Activated CD8-positive, alpha-beta memory T cell treated with anti-CD3 and anti-CD28 coated beads, Interleukin-2, amount 50 U/mL, for 4 hours (primary cell): ENCODE results near the gene PDLIM4.

ENCODE experiments used
- DNase-seq: peaks from one replicate; pipeline ENCODE4 v3.0.0-alpha.2; 2020

Gene PDLIM4

DNA sequence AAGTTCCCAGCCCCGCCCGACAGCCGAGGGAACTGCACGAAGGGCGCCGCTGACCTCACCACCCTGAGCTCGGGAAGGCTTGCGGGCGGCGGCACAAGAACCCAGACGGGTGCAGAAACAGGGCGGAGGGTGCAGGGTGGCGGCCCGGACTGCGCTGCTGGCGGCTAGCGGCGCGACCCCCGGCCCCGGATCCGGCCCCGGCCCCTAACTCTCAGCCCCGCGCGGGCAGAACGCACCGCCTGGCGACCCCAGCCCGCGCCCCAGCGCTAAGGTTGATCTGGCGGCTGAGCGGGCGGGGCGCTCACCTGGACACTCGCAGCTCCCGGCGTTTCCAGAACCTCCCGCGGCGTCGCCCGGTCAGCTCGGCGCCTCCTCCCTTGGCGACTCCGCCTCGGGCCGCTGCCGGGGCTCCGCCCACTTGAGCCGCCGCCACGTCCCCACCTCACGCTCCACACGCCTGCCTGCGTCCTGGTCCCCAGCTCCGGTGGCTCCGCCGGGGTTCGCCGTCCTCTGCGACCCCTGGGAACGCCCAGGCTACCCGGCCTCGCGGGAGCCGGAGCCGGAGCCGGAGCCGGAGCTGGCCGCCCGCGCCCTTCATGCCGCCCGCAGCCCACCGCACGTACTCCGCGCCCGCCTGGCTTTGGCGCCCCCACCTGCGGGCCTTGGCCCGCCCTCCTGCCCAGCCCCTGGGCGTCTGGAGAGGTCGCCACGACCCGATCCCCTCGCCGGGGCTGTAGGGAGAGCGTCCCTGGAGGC lies 29.8 kb upstream of the PDLIM4 start, which contains the start of gene P4HA2:
TSS of gene P4HA2 (minus strand) at position 369 of the 756 bp plus-strand sequence. CDS start 9,227 bp downstream, outside the sequence.
- peak; percentile 35 for DNase-seq

DNA sequence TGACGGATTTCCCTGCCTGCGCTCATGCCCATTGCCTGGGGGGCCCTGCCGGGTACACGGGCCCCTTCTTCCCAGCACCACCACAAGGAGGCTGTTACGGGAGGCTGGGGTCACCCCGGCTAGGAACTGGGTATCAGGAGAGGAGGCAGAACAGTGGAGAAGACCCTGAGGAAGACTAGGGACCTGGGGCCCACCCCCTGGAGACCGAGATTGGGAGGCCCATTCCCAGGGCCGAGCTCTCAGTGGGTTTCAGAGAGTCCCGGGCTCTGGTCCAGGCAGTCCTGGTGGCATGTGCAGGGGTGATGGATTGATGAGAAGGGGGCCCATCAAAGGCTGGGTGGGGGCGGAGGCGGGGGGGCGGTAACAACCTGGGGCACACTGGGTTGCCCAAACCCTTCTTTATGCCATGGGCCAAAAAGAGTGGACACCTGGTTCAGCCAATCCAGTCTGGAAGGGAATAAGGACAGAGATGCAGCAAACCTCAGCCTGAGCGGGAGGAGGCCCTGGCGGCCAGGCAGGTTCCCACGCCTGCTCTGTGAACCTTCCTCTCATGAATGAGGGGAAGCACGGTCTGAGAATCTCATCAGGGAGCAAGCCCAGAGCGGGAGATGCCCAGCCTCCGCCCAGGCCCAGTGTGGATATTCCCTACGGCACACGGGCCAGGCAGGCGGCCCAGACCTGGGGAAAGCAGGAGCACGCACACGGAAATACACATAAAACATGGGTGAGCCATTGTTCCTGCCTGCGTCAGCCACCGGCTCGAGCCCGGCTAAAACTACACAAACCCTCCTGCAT lies 29.1 kb upstream of the PDLIM4 start:
- no peak for DNase-seq

DNA sequence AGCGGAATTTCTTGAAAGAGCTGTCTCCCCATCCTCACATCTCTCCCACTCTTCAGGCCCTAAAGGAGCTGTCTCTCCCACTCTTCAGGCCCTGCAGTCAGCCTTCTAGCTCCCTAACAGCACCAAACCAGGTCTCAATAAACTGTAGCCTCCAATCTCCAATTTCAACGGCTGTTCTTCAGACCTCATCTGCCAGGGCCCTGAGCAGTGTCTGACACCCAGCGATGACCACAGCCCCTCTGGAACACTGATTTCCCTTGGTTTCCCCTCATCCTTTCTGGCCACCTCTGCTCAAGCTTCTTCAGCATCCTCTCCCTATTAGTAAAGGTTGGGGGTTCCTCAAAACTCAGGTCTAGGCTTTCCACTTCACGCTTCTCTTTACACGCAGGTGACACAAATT lies 28.3 kb upstream of the PDLIM4 start:
- no peak for DNase-seq

DNA sequence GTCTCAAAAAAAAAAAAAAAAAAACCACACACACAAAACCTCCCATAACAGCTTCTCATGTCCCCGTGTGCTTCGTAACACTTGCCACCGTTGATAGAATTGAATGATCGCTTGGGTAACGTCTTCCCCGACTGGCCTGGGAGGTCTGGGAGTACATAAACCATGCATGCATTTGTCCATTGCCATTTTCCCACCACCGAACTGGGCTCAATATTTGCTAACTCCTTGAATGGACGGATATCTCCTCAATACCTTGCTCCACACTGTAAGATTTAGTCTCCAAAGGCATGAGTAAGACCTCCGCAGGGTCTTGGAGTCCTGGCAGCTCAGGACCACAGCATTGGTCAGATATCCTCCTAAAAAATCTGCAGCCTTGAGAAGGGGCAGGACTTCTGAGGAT lies 26.6 kb upstream of the PDLIM4 start:
- no peak for DNase-seq

DNA sequence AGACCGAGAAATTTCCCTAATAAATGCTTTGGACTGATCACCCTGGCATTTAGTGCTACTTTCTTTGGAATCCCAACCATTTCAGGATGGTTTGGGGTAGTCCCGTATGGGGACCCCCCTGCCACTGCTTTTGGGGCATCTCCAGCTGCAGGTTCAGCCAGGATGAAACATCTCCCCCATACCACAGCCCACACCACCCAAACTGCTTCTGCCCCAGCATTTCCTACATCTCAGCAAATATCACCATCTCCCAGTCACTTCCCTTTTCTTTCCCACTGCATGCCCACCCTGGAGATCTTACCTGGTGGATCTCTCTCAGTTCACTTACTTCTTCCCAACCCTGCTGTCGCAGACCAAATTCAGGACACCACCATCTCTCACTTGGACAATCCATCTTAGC lies 25.0 kb upstream of the PDLIM4 start:
- DNase-seq, result no peak

DNA sequence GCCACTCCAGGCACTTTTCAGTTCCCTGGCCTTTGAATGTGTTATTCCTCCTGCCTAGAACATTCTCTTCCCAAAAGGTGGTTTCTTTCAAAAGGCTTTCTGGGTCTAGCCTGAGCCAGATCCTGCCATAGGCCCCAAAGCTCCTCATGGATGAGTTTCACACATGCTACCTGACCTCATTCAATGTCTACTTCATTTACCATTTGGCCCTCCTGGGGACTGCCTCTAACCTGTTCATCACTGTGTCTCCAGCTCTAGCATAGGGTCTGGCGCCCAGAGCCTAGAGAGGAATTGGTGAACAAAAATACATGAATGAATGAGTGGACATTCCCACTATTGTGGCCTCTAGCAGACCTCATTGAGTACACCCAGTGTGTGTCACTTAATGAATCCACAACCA lies 24.4 kb upstream of the PDLIM4 start:
- DNase-seq, result no peak

DNA sequence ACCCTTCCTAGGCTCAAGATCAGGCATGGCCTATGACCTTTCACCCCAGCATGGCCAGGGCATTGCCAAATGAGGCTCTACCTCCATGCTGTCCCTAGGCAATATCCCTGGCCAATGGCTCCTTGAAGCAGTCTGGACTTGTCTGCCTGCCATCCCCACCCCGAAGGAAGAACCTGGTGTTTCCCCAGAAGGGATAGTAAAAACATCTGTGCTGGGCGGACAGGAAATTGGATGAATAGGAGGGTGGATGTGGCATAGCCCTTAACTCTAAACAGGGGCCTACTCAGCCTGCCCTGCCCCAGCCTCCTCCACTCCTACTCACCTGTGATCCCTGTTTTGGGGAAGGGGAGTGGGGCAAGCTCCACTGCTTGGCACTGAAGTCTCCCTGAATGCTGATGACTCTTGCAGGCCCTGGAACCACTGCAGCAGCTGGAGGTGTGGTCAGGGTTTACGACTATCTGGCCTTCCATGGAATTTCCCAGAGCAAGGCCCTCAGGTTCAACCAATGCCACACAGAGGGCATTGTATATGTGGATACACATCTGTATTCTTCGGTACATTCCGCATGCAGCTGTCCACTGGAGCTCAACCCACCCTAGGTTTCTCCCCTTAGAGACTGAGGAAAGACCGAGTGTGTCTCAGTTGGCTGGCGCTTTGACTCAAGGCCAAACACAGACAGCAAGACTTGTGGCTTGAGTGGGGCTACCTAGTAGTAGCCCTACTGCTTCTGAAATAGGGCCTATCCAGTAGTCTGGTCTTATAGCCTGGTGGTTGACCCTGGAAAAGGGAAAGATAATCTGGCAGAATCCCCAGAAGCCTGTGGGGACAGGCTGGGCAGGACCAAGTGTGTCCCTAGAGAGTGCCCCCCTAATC lies 23.4 kb upstream of the PDLIM4 start:
- DNase-seq, result no peak

DNA sequence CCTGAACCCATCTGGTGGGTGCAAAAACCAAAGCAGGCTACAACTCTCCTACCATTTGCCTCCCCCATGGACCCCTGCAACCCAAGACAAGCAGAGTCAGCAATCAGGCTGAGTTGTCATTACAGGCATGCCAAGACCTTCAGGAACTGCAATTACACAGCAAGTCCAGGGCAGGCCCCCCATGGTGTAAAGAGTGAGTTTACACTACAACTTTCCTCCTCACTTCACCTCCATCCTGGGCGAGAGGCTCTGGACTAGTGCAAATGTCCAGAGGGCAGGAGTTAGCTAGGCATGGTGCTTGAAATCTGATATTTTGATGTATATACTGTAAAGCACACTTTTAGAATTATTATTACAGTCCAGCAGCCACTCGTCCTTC lies 22.8 kb upstream of the PDLIM4 start:
- DNase-seq, result no peak

DNA sequence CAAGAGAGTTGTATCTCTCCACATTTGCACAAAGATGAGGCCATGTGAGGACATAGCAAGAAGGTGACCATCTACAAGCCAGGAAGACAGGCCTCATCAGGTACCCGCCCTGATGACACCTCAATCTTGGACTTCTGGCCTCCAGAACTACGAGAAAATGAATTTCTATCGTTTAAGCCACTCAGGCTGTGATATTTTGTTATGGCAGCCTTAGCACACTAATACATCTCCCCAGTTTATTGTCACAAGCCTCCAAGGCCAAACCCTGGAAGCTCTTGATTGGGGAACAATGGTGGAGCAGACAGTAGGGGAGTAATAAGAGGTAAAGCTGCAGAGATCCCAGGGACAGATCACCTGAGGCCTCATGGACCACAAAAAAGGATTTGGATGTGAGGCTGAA lies 22.2 kb upstream of the PDLIM4 start:
- no peak for DNase-seq

DNA sequence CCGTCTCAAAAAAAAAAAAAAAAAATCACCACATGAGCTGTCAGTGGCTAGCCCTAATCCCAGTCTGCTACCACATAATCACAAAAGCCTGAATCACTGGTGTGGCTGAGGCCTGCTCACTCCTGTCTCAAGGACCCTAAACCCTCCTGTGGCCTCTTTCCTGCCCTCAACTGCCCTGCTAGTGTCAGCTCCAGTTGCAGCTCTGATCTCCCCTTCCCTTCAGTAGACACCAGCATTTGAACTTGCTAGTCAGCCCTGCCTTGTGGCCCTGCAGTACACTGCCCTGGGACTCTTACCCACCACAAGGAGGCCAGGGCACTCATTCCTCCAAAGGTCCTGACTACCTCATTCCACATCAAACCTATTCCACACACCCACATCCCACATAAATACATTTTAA lies 20.4 kb upstream of the PDLIM4 start:
- DNase-seq, result no peak

DNA sequence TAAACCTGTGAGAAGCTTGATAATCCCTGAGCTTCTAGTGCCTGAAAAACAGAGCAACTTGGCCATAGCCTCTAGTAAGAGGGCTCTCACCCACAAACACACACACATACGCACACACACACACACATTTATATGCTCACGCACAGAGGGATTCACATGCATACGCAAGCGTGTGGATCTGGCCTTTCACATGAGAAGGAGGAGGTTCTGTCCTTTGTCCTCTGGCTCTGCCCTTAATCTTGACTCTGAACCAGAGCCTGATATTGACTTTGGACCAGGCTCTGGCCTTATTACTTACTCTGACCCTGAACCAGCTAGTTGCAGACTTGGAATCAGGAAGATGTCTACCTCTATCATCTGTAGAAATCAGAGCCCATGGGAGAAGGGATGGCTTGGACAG lies 19.8 kb upstream of the PDLIM4 start:
- no peak for DNase-seq

DNA sequence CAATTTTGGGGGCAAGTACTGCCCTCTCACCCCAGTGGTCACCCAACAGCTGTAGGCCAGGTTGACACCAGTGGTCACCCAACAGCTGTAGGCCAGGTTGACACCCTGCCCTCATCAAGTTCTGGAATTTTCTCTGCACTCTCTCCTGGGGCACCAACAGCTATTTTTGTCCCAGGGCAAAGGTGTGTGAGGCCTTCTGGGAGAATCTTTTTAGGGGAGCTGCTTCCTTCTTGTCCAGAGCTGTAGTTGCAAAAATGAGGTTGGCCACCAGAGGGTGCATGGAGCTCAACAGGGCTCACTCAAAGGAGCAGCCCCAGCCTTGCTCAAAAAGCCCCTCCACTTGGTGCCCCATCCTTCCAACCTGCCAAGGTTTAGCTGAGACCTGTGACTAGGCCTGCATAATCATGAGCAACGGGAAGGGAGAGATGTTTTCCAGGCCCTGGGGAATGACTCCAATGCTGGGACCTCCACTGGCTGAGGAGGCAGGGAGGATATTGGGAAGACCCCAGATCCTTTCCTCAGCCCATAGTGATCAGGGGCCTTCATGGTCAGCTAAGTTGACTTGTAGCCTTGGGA lies 19.2 kb upstream of the PDLIM4 start:
- peak; percentile 78 for DNase-seq

DNA sequence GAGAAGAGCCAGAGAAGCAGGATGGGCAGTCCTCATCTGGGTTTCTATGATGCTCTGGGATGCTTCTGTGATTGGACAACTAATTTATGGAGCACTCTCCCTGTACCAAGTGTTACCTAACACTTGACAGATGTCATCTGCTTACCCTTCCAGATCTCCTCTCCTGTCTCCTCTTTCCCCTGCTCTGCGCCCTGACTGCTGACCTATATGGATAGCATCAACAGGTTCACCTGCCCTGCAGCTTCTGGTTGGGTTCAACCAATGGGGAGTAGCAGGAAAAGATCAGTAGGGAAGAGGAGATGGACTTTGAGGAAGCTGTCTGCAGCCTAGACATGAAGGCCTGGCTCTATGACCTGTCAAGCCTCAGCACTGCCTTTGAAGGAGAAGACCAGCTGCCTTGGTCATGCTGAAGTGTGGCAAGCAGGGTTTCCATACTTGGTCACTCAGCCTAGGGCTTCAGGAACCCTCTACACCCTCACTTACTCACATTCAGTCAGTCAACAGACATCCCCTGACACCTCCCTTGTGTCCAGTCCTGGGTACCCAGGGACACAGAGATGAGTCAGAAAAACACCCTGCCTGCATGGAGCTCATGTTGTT lies 18.5 kb upstream of the PDLIM4 start:
- no peak for DNase-seq

DNA sequence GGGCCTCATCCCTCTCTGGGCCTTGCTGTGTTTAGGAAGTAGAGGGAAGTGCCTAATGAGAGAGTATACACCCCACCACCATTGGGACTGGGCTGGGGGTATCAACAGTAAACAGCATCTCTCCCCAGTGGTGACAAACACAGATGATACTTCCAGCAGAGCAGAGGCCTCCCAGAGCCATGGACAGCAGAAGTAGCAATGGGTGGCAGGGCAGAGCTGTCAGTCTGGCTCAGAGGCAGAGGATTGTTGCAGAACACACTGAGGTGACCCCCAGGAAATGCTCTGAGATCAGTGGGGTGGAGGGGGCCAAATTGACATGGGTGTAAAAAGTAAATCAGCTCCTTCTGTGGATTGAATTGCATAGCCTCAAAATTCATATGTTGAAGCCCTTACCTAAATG lies 17.7 kb upstream of the PDLIM4 start:
- DNase-seq, result no peak

DNA sequence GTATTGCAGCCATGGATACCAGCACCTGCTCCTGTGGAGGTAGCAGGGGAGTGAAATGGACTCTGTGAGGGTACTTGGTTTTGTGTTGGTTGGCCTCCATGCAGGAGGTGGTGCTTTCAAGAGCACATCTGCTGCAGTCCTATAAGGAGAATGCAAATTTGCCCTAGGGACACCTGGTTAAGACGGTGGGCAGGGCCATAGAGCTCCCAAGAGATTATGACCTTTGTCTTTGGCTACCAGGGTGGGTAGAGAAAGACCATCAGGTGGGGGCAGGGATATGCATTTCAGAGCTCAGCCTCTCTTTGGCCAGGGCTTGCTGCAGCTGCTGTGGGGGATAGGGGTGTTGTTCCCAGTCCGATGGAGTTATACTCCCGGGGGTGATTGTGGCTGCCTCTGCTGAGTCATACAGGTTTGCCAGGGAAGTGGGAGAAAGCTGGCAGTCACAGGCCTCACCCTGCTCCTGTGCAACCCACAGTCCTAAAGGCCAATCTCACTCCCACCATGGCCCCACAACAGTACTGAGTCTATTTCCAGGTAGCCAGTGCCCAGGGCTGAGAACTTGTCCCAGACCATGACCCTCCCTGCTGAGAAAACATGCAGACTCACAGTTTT lies 14.0 kb upstream of the PDLIM4 start:
- DNase-seq, result peak; percentile 3

DNA sequence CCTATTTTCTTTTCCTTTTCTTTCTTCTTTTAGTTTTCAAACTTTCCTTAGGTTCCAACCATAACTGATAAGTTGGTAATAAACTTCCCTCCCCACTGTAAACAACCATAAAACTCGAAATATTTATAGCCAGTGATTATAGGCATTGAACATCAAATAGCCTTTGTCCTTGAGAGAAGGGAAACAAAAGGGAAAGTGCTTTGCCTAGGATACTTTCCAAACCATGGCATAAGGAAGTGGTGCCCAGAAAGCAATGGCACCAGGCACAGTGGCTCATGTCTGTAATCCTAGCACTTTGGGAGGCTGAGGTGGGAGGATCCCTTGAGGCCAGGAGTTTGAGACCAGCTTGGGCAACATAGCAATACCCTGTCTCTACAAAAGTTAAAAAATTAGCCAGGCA lies 11.9 kb upstream of the PDLIM4 start:
- DNase-seq, result no peak

DNA sequence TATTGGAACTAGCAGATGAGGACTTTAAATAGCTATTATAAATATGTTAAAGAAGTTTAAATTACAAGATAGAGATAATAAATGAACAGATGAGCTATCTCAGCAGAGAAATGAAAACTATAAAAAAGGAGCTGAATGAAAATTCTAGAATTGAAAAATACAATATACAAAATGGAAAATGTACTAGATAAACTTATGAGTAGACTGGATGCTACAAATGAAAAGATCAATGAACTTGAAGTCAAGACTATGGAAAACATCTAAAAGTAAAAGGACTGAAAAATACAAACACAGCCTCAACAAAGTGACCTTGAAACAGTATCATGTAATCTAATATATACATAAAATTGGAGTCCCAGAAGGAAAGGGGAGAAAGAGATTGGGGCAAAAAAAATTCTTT lies 10.7 kb upstream of the PDLIM4 start:
- DNase-seq, result no peak

DNA sequence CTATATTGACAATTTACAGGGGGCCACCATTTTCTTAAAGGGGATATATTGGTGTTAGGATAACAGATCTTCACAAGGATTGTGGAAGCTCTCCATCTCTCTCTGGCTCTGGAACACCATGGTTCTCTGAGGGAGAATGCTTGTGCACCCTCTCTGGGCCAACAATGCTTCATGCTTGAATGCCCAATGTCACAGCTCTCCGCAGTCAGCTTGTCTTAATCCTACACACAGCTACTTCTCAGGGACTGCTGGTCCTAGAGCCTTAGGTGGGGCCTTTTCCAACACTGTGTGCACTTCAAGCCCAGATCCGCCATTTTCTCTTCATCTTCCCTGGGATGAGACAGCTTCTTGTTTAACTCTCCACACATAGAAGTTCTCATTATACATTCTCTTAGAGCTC lies 6.9 kb upstream of the PDLIM4 start:
- DNase-seq, result no peak

DNA sequence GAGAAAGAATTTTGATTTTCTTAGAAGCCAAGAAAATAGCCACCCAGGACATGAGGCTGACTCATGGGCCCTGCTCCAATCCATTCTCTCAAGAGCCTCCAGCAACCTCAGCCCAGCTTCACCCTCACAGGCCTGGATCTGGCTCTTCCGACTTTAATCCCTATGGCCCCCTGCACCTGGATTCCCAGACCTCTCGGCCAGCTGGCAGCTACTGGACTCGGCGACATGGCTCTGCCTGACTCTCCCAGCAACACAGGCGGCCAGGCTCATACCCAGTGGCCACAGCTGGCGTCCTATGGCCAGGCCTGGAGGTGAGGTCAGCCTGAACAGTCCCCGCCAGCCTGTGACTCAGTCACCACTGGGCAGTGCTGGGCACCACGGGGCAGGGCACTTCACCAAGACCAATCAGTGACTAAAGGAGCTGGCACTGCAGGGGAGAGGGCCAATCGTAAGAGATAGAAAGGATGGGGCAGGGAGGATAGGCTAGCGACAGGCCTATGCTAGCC lies 6.2 kb upstream of the PDLIM4 start:
- DNase-seq, result no peak

DNA sequence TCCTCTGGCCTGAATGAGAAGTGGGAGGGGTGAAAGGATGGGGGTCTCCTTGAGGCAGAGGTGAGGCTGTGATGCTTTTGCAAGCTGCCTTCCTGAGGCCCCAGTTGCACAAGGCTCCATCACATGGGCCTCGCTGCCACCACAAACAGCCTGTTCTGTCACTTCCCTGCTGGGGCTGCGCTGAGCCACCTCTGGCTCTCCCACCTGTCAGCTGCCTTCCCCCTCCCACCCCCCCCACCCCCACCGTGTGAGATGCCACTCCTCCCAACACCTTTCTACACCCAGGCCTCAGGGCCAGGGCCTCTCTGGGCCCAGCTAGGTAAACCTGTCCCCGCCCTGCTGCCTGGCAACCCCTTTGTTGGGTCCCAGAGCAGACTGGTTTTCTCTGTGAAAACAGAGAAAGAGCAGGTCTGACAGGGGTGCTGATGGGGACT lies 4.5 kb upstream of the PDLIM4 start:
- DNase-seq, result no peak

DNA sequence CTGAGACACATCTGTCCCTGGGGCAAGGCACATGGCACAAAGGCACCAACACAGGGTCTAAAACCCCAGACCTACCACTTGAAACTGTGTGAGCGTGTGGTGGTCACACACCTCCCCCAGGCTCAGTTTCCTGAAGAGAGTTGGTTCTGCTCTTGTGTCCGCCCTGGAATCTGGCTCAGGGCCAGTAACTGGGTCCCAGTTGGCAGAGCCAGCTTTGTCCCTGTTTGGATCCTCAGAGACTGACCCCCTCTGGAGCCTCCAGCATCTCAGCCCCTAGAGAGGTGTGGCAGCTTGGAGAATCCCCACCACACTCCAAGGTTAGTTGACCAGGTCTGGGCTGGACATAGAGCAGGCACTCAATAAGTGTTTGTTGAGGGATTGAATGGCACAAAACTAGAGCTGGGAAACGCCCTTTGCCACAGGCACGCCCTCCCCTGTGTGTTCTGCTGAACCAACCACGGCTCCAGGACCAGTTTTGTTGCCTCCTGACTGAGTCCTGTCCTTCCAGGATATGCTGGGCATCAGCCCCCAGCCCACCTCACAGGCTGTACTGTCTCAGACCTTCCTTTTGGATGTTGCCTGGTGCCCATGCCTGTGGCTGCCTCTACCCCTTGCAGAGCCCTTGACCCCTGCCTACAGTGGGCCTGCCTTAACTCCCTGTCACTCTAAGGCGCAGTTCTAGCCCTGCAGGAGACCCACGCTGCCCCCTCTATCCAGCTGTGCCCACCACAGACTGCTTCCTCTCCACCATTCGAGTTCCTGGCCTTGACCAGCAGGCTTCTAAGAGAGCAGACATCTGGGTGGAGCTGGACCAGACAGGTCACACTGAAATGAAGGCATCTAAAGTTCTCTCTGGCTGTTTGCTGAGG lies 3.8 kb upstream of the PDLIM4 start:
- peak; percentile 10 for DNase-seq
